BE2C (cell line): ENCODE data around the gene PCNX1. TPM values are rescaled to one million over a fixed set of nuclear protein-coding genes. Genes with fewer than 3 reads are reported as not detected.
"Not testable (repeated sequence)": the region's sequence is repeated elsewhere in the genome, so short reads cannot be mapped to it uniquely, and the experiment has no call there.

ENCODE experiments used
- DNase-seq: peaks from one replicate; pipeline ENCODE4 v3.0.0-alpha.2; 2020
- H3K27me3 ChIP-seq: fragments of 250-450 bp; sonication (Bioruptor Pico); 2 replicates; pipeline ENCODE4 v1.5.1; 2020; ENCODE audit warnings: mild to moderate bottlenecking
- H3K36me3 ChIP-seq: fragments of 250-450 bp; sonication (Bioruptor Pico); 2 replicates; pipeline ENCODE4 v1.5.1; 2020; ENCODE audit warnings: mild to moderate bottlenecking
- H3K4me1 ChIP-seq: fragments of 250-450 bp; sonication (Bioruptor Pico); 2 replicates; pipeline ENCODE4 v1.5.1; 2020
- H3K4me3 ChIP-seq: 2 replicates; pipeline ENCODE4 v1.5.1; 2011; ENCODE audit warnings: low read depth, low read length
- H3K9me3 ChIP-seq: fragments of 250-450 bp; sonication (Bioruptor Pico); 2 replicates; pipeline ENCODE4 v1.5.1; 2020
- polyA plus RNA-seq: library from polyadenylated mRNA; unstranded; fragments of >200 nt; gene quantifications from one replicate; pipeline ENCODE4 v1.2.1, GENCODE V29; 2012; ENCODE audit warnings: low read depth, missing spikeins; ENCODE audit not compliant: insufficient read length, insufficient read depth
- TF ChIP-seq, protein P1 (sequence below): IDR thresholded peaks from 2 replicates; pipeline ENCODE4 v1.5.1; 2012; ENCODE audit warnings: mild to moderate bottlenecking, low read depth, low read length

Gene PCNX1
- 25.5 TPM for polyA plus RNA-seq

GRCh38 chr14:70907176-70907995 is at the start of gene PCNX1:
Gene PCNX1 (plus strand): TSS chr14:70907459. CDS start chr14:70907851, 392 bp downstream.
- TF ChIP-seq, protein P1, sequence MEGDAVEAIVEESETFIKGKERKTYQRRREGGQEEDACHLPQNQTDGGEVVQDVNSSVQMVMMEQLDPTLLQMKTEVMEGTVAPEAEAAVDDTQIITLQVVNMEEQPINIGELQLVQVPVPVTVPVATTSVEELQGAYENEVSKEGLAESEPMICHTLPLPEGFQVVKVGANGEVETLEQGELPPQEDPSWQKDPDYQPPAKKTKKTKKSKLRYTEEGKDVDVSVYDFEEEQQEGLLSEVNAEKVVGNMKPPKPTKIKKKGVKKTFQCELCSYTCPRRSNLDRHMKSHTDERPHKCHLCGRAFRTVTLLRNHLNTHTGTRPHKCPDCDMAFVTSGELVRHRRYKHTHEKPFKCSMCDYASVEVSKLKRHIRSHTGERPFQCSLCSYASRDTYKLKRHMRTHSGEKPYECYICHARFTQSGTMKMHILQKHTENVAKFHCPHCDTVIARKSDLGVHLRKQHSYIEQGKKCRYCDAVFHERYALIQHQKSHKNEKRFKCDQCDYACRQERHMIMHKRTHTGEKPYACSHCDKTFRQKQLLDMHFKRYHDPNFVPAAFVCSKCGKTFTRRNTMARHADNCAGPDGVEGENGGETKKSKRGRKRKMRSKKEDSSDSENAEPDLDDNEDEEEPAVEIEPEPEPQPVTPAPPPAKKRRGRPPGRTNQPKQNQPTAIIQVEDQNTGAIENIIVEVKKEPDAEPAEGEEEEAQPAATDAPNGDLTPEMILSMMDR = peak; percentile 61
- Histone ChIP-seq H3K27me3 (no peaks in the 10 kb centered on the region), H3K4me1 (peaks cover 11% of the 10 kb centered on the region), H3K9me3 (no peaks in the 10 kb centered on the region), H3K4me3 (peak within 1 kb of the TSS; percentile 89), H3K36me3 (peaks cover 6% of the 10 kb centered on the region)
- DNase-seq = peak; percentile 94

GRCh38 chr14:70857496-70857890 is 49.8 kb upstream of the PCNX1 start:
- H3K36me3 ChIP-seq = no peaks in the 10 kb centered on the region
- H3K4me3 ChIP-seq = no peak overlapping the region
- no peak for DNase-seq
- H3K9me3 ChIP-seq = no peaks in the 10 kb centered on the region
- H3K27me3 ChIP-seq = peaks cover 2% of the 10 kb centered on the region; the same call in 1 of the 2 replicates
- no peaks in the 10 kb centered on the region for H3K4me1 ChIP-seq
- TF ChIP-seq, protein P1 = no peak

DNA sequence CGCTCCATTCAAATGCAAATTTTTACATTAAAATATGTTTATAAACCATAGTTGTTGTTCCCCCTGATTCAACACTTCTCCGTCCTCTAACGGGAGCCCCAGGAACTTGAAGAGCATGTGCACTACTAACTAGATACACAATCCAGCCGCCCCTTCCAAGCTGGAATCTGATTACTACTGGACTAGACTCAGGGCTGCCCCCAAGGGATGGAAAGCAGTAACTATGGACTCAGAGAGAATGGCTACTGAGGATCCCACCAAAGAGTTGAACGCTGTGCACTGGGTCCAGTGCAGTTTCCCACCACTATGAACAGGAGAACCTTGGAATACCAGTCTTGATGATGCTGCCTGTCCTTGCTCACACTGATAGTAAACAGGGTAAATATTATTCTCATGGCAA is 48.6 kb upstream of the PCNX1 start:
- no peaks in the 10 kb centered on the region; the same call in 1 of the 2 replicates for H3K27me3 ChIP-seq
- peak; percentile 20 for DNase-seq

GRCh38 chr14:70866992-70867391 is 40.3 kb upstream of the PCNX1 start:
- H3K4me3 ChIP-seq, DNase-seq, H3K9me3 ChIP-seq, H3K27me3 ChIP-seq, H3K36me3 ChIP-seq, H3K4me1 ChIP-seq: not testable (repeated sequence)

More for the DNA sequence above, 48.6 kb upstream of the PCNX1 start:
- H3K4me3 ChIP-seq = no peak overlapping the region
- no peaks in the 10 kb centered on the region for H3K4me1 ChIP-seq
- no peaks in the 10 kb centered on the region for H3K9me3 ChIP-seq
- TF ChIP-seq, protein P1 = peak; percentile 38
- no peaks in the 10 kb centered on the region for H3K36me3 ChIP-seq

GRCh38 chr14:70871001-70871400 is 36.3 kb upstream of the PCNX1 start:
- TF ChIP-seq, protein P1 = no peak
- Histone ChIP-seq H3K9me3 (no peaks in the 10 kb centered on the region; the same call in 1 of the 2 replicates), H3K36me3 (no peaks in the 10 kb centered on the region), H3K4me1 (no peaks in the 10 kb centered on the region), H3K4me3 (no peak overlapping the region), H3K27me3 (no peaks in the 10 kb centered on the region)
- DNase-seq = no peak

DNA sequence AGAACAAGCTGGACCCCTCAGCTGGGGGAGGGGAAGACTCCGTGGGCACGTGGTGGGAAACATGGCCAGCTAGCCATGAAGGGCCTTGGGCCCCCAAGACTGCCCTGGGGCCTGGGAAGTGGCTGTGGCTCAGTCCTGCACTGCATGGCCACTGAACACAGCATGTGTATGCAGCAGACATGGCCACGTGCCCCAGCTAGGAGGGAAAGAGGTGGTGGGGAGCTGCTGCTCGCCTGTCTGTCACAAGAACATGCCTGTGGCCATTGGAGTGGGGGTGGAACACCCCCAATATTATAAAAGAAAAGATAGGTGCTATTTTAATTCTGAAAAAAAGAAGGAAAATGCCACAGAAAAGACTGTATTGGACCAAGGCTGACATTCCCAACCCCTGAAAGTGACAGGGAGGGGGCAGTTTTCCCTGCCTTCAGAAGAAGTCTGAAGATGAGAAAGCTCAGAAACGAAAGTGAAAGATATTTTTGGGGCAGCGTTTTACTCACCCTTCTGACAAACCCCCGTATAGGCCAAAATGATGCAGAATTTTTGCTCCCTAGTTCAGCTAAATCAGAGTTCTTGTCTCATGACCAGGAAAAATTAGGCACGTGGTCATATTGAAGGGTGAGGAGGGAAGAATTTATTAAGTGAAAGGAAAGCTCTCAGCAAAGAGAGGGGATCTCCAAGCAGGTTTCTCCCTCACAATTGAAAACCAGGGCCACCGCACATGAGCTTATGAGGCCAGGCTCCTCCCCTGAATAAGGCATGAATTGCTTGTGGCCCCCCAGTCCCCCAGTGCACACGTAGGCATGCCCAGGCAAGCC is 35.2 kb upstream of the PCNX1 start:
- no peaks in the 10 kb centered on the region for H3K36me3 ChIP-seq
- no peaks in the 10 kb centered on the region; the same call in none of the 2 replicates for H3K9me3 ChIP-seq
- TF ChIP-seq, protein P1 = no peak
- H3K4me3 ChIP-seq = no peak overlapping the region
- no peak for DNase-seq
- H3K4me1 ChIP-seq = no peaks in the 10 kb centered on the region
- no peaks in the 10 kb centered on the region for H3K27me3 ChIP-seq
